AG04449 (cell line): ENCODE data around the gene PRRT4.

Experiments
- CTCF ChIA-PET: fragments of 350-600 bp; formaldehyde crosslinking; extraction: SDS; loops from one replicate; lab custom pipeline; 2021; ENCODE audit warnings: antibody characterized with exemption; lab: Yijun Ruan, JAX
- POLR2A ChIA-PET: fragments of 400-600, 350-600 bp; formaldehyde crosslinking; extraction: SDS; loops from one replicate; lab custom pipeline; 2020; ENCODE audit warnings: antibody characterized with exemption, inconsistent platforms; lab: Yijun Ruan, JAX
- DNase-seq: peaks from one replicate; pipeline ENCODE4 v3.0.0-alpha.2; 2010; ENCODE audit warnings: low read depth, low spot score
- H3K4me3 ChIP-seq: 2 replicates; pipeline ENCODE4 v1.5.1; 2011; ENCODE audit warnings: low read depth, mild to moderate bottlenecking, control low read depth, low read length
- CTCF ChIP-seq: IDR thresholded peaks from one replicate; pipeline ENCODE4 v1.5.1; 2011; ENCODE audit warnings: mild to moderate bottlenecking, moderate library complexity, low read length, control low read depth, inconsistent platforms; ENCODE audit not compliant: insufficient read depth; ENCODE audit errors: missing control alignments

Gene PRRT4

DNA sequence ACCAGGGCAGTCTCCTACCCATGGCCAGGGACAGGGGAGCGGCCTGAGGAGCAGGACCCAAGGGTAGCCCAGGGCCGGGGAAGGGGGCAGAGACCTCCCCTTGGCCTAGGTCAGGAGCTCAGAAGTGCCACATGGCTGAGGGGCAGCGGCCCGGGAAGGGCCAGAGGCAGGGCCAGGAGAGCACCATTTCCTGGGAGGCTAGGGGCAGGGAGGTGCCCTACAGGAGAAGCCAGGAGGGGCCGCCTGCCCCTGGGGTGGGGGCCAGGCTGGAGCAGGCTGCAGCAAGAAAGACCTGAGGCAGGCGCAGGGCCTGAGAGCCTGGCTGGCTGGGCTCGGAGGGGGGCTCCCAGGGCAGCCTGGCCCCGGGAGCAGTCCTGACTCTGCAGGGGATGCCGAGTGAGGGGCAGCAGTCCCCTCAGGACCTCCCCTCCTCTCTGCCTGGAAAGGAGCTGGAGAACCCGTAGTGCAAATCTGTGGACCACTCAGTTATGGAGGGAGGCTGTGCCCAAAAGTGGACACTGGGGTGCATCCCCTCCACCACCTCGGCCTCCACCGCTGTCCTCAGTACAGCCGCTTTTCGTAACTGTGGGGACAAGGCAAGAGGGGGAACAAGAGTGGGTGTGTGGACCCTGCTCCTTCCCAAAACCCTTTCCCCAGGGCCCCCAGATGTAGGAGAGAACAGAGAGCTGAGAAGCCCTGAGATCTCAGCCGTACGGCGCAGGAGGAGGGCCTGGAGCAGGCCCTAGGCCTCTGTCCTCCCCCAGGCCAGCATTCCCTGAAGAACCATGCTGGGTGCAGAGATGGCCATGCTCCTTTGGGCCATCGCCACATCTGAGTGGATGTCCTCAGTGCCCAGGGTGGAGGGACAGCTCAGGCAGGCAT lies 31.2 kb upstream of the PRRT4 start:
- no peak for TF ChIP-seq CTCF
- H3K4me3 ChIP-seq = no peak overlapping the region
- DNase-seq = no peak
- POLR2A ChIA-PET = no interaction called here
- CTCF ChIA-PET = interaction anchor here (1.0 to 14.1 kb wide), 7 partner anchors 8 to 48 kb away, joined by 3 to 690 read pairs (median 13); partner anchors contain the start of gene RBM28

DNA sequence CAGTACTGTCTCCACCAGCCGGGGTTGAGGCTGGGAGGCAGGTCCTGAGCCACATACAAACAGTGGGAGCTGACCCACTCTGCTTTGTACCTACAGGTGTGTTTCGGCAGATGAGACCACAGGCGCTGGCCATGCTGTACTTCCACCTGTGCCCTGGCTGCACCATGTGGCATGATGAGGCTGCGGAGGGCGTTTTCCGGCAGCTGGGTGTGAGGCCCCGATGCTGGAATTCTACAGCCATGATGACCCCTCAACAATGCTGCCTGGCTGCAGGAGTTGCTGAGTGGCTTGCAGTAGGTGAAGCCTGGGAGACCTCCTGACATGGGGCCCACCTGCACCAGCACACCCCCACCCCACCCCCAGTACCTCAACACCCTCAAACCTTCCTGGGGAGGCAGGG lies 30.3 kb upstream of the PRRT4 start:
- ChIA-PET POLR2A (no interaction called here), CTCF (interaction anchor here (1.2 to 13.2 kb wide), 7 partner anchors 9 to 47 kb away, joined by 3 to 690 read pairs (median 7); partner anchors contain the start of gene RBM28)
- TF ChIP-seq CTCF = no peak
- no peak overlapping the region for H3K4me3 ChIP-seq
- no peak for DNase-seq

GRCh38 chr7:128390871-128391565 lies 29.5 kb upstream of the PRRT4 start:
- ChIA-PET CTCF (interaction anchor here (0.7 to 13.2 kb wide), 10 partner anchors 9 to 46 kb away, joined by 3 to 690 read pairs (median 4); partner anchors contain the start of gene RBM28), POLR2A (no interaction called here)
- no peak overlapping the region for H3K4me3 ChIP-seq
- TF ChIP-seq CTCF = no peak
- no peak for DNase-seq

GRCh38 chr7:128389618-128390329 lies 28.3 kb upstream of the PRRT4 start:
- H3K4me3 ChIP-seq = no peak overlapping the region

DNA sequence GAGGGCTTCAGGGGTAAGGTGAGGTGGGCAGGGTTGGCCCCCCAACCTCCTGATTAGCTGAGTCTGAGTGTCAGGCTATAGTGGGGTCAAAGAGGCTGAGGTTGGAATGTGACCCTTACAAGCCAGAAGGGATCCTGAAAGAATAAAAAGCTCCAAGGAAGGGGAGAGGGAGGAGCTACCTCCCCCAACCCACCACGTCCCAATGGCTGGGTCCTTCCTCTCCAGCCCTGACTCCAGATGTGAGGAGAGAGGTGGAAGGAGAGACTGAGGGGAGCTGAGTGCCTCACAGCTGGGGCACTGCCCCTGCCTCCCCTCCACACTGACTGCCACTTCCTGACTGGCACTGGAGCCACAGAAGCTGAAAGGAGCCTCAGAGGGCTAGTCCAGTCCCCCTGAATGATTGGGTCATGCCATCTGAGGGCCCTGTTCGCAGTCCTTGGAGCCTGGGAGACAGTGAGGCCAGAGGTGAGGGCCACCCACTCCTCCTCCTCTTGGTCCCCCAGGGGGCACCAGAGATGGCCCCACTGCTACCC lies 27.7 kb upstream of the PRRT4 start:
- no peak for TF ChIP-seq CTCF
- POLR2A ChIA-PET = no interaction called here
- no peak for DNase-seq
- no peak overlapping the region for H3K4me3 ChIP-seq
- CTCF ChIA-PET = interaction anchor here (0.8 to 13.2 kb wide), 13 partner anchors 9 to 1586 kb away, joined by 3 to 690 read pairs (median 7); partner anchors contain the start of gene RBM28

More at GRCh38 chr7:128389618-128390329, 28.3 kb upstream of the PRRT4 start:
- DNase-seq = no peak
- TF ChIP-seq CTCF = no peak
- POLR2A ChIA-PET = no interaction called here
- CTCF ChIA-PET = interaction anchor here (0.8 to 13.2 kb wide), 13 partner anchors 10 to 1587 kb away, joined by 3 to 690 read pairs (median 8); partner anchors contain the start of gene RBM28
